PFSK-1 (cell line): ENCODE results near the gene DRD2.

Experiments
- FOXP2 ChIP-seq: optimal IDR thresholded peaks from 2 replicates; pipeline ENCODE3; 2011; ENCODE audit warnings: borderline replicate concordance, control low read depth, inconsistent platforms; ENCODE audit not compliant: insufficient read depth; ENCODE audit errors: extremely low read length, extremely low read depth
- POLR2AphosphoS5 ChIP-seq: IDR thresholded peaks from 2 replicates; pipeline ENCODE4 v1.6.1; 2012; ENCODE audit warnings: low read depth, mild to moderate bottlenecking, control low read depth, low read length, moderate library complexity
- REST ChIP-seq, 2 experiments: IDR thresholded peaks; 2 replicates each; pipeline versions ENCODE4 v1.6.1 to v1.8.0; 2011 to 2012; ENCODE audit warnings: low read depth in 2 of 2, low read length in 2 of 2, control low read depth in 1 of 2, inconsistent platforms in 1 of 2, mild to moderate bottlenecking in 1 of 2, moderate library complexity in 1 of 2; ENCODE audit not compliant: insufficient read depth in 1 of 2
- SIN3A ChIP-seq: IDR thresholded peaks from 2 replicates; pipeline ENCODE4 v1.6.1; 2012; ENCODE audit warnings: mild to moderate bottlenecking, low read length, moderate library complexity, borderline replicate concordance; ENCODE audit not compliant: insufficient read depth
- TAF1 ChIP-seq: IDR thresholded peaks from 2 replicates; pipeline ENCODE4 v1.6.1; 2012; ENCODE audit warnings: low read length, control low read depth, borderline replicate concordance; ENCODE audit not compliant: insufficient read depth

Gene DRD2

GRCh38 chr11:113467545-113467944 lies 7.7 kb downstream of the DRD2 start:
- TF ChIP-seq FOXP2 (no peak), REST (IDR thresholded peaks at IDR 0.05; ENCODE audit: insufficient read depth in 1 of 2, low read depth in 2 of 2, low read length in 2 of 2) (no peak), TAF1 (no peak), POLR2AphosphoS5 (no peak)

GRCh38 chr11:113465786-113466185 lies 9.4 kb downstream of the DRD2 start:
- TF ChIP-seq POLR2AphosphoS5 (no peak), TAF1 (no peak), FOXP2 (no peak), REST (IDR thresholded peaks at IDR 0.05; ENCODE audit: insufficient read depth in 1 of 2, low read depth in 2 of 2, low read length in 2 of 2) (no peak), SIN3A (no peak)

GRCh38 chr11:113464416-113464815 lies 10.8 kb downstream of the DRD2 start:
- TF ChIP-seq FOXP2: no peak
- no peak for TF ChIP-seq REST (IDR thresholded peaks at IDR 0.05; ENCODE audit: insufficient read depth in 1 of 2, low read depth in 2 of 2, low read length in 2 of 2)
- TF ChIP-seq SIN3A: no peak
- TF ChIP-seq TAF1: no peak
- TF ChIP-seq POLR2AphosphoS5: no peak

GRCh38 chr11:113462830-113463229 lies 12.4 kb downstream of the DRD2 start:
- TF ChIP-seq REST (IDR thresholded peaks at IDR 0.05; ENCODE audit: insufficient read depth in 1 of 2, low read depth in 2 of 2, low read length in 2 of 2): no peak
- TF ChIP-seq POLR2AphosphoS5: no peak
- no peak for TF ChIP-seq SIN3A
- no peak for TF ChIP-seq TAF1
- TF ChIP-seq FOXP2: no peak

GRCh38 chr11:113461639-113462038 lies 13.6 kb downstream of the DRD2 start:
- TF ChIP-seq REST (IDR thresholded peaks at IDR 0.05; ENCODE audit: insufficient read depth in 1 of 2, low read depth in 2 of 2, low read length in 2 of 2) (no peak), SIN3A (no peak), FOXP2 (no peak), TAF1 (no peak), POLR2AphosphoS5 (no peak)
